ENCODE results near the gene ARSB.

The ARSB gene

DNA sequence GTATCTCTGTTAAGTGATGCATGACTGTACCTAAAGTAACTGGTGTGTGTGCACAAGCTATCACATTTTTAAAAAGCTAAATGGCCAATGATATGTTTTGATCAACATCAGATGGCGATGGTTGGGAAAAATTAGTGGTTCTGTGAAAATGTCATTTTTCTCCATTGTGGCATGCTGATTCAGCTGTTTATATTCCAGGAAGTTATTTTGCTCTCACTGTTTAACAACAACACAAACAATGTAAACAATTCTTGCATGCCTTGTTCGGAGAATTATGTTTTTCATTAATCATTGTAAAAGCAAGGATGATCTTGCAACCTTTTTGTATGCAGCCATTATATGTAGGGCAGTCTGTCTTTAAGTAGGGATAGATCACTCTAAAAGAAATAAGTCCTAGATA is 230.5 kb downstream of the ARSB start:
- no peak overlapping the region for H2BK5ac ChIP-seq (ENCODE audit: low read depth, low read length, poor library complexity)
- H3K27ac ChIP-seq (ENCODE audit: low read depth, low read length), result no peak overlapping the region
- no peak overlapping the region for H2AK5ac ChIP-seq (ENCODE audit: low read length)
- H3K23ac ChIP-seq (ENCODE audit: low read length), result no peak overlapping the region
- no peak overlapping the region for H2BK12ac ChIP-seq (ENCODE audit: low read length)
- H4K8ac ChIP-seq (ENCODE audit: low read depth, low read length), result no peak overlapping the region
- no peak overlapping the region for H2AFZ ChIP-seq (ENCODE audit: insufficient read depth, low read length, poor library complexity)
- no peak overlapping the region for H2BK120ac ChIP-seq (ENCODE audit: insufficient read depth, low read length, poor library complexity)
- H3K4me2 ChIP-seq (ENCODE audit: low read length), result no peak overlapping the region
- no peak overlapping the region for H3K9ac ChIP-seq (ENCODE audit: low read length)
- no CpG with 5 or more reads among the region's 2 CpGs for WGBS (ENCODE audit: extremely low coverage, insufficient coverage, insufficient read length)
- H3K27me3 ChIP-seq (ENCODE audit: insufficient read depth, low read length), result no peaks in the 10 kb centered on the region
- H3K4ac ChIP-seq (ENCODE audit: low read depth, low read length), result no peak overlapping the region
- no peaks in the 10 kb centered on the region for H3K9me3 ChIP-seq (ENCODE audit: insufficient read depth, low read depth, low read length)
- peaks cover 7% of the 10 kb centered on the region for H3K79me1 ChIP-seq (ENCODE audit: low read length)
- H3K4me1 ChIP-seq (ENCODE audit: control insufficient read depth in 1 of 2, insufficient read depth in 2 of 2, low read length in 2 of 2), result peaks cover 2% of the 10 kb centered on the region in 2 experiments
- no peak overlapping the region for H3K14ac ChIP-seq (ENCODE audit: low read length)
- DNase-seq, result no peak
- peaks cover 1% of the 10 kb centered on the region for H3K79me2 ChIP-seq (ENCODE audit: control insufficient read depth, insufficient read depth, low read length, poor library complexity)
- H3K4me3 ChIP-seq (ENCODE audit: low read depth, low read length), result no peak overlapping the region
- H4K91ac ChIP-seq (ENCODE audit: low read depth, low read length), result no peak overlapping the region
- H4K12ac ChIP-seq (ENCODE audit: low read depth, low read length), result no peak overlapping the region
- no peaks in the 10 kb centered on the region for H3K36me3 ChIP-seq (ENCODE audit: control insufficient read depth in 1 of 2, insufficient read depth in 2 of 2, low read length in 2 of 2)
- H3K18ac ChIP-seq (ENCODE audit: low read length), result no peak overlapping the region

DNA sequence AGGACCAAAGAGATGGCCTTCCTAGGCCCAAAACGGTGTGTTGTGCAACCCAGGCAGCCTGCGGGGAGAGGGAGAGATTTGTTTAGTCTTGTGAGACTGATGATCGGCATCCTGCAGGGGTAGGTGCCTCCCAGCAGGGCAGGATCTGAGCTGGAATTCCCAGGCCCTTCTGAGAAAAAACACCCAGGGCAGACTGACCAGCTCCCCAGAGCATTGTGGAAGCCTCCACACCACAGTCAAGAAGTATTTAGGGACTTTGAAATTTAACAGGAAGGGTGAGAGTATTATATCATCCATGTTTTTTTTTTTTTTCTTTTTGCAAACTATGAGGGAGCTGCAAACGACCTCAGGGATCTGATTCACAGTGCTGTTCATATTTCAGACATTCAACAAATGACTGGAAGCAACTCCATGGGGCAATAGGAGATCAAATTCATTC is 232.0 kb downstream of the ARSB start:
- H4K8ac ChIP-seq (ENCODE audit: low read depth, low read length), result no peak overlapping the region
- no peak overlapping the region for H2BK12ac ChIP-seq (ENCODE audit: low read length)
- H3K4me2 ChIP-seq (ENCODE audit: low read length), result no peak overlapping the region
- no peaks in the 10 kb centered on the region for H3K9me3 ChIP-seq (ENCODE audit: insufficient read depth, low read depth, low read length)
- H3K79me1 ChIP-seq (ENCODE audit: low read length), result peaks cover 6% of the 10 kb centered on the region
- H3K79me2 ChIP-seq (ENCODE audit: control insufficient read depth, insufficient read depth, low read length, poor library complexity), result peaks cover 1% of the 10 kb centered on the region
- H4K91ac ChIP-seq (ENCODE audit: low read depth, low read length), result no peak overlapping the region
- no peak overlapping the region for H3K4ac ChIP-seq (ENCODE audit: low read depth, low read length)
- H3K4me1 ChIP-seq (ENCODE audit: control insufficient read depth in 1 of 2, insufficient read depth in 2 of 2, low read length in 2 of 2), result peaks cover 2% of the 10 kb centered on the region in 2 experiments
- H3K18ac ChIP-seq (ENCODE audit: low read length), result no peak overlapping the region
- no peak overlapping the region for H4K12ac ChIP-seq (ENCODE audit: low read depth, low read length)
- H3K27me3 ChIP-seq (ENCODE audit: insufficient read depth, low read length), result no peaks in the 10 kb centered on the region
- no peak overlapping the region for H3K23ac ChIP-seq (ENCODE audit: low read length)
- H2BK120ac ChIP-seq (ENCODE audit: insufficient read depth, low read length, poor library complexity), result no peak overlapping the region
- no peak overlapping the region for H2AFZ ChIP-seq (ENCODE audit: insufficient read depth, low read length, poor library complexity)
- no peak overlapping the region for H3K4me3 ChIP-seq (ENCODE audit: low read depth, low read length)
- no peaks in the 10 kb centered on the region for H3K36me3 ChIP-seq (ENCODE audit: control insufficient read depth in 1 of 2, insufficient read depth in 2 of 2, low read length in 2 of 2)
- DNase-seq, result peak; percentile 17 to 67
- no peak overlapping the region for H3K27ac ChIP-seq (ENCODE audit: low read depth, low read length)
- WGBS (ENCODE audit: extremely low coverage, insufficient coverage, insufficient read length), result no CpG with 5 or more reads among the region's 4 CpGs
- no peak overlapping the region for H2AK5ac ChIP-seq (ENCODE audit: low read length)
- H2BK5ac ChIP-seq (ENCODE audit: low read depth, low read length, poor library complexity), result no peak overlapping the region
- no peak overlapping the region for H3K9ac ChIP-seq (ENCODE audit: low read length)
- no peak overlapping the region for H3K14ac ChIP-seq (ENCODE audit: low read length)

DNA sequence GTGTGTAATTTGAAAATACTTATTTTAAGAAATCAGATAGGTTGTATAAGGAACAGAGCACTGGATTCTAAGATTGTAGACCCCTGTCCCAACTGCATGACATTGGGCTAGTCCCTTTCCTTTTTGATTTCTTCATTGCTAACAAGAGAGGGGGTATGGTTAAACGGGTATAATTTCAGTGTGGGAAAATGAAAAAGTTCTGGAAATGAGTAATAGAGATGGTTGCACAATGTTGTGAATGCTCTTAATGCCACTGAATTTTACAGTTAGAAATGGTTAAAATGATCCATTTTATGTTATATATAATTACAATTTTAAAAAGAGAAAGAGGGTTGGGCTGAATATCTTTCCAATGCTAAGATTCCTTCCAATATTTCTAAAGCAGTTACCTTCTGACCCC is 233.2 kb downstream of the ARSB start:
- Histone ChIP-seq H4K8ac (ENCODE audit: low read depth, low read length) (no peak overlapping the region), H3K4me3 (ENCODE audit: low read depth, low read length) (no peak overlapping the region), H3K27ac (ENCODE audit: low read depth, low read length) (no peak overlapping the region), H2BK5ac (ENCODE audit: low read depth, low read length, poor library complexity) (no peak overlapping the region), H2AFZ (ENCODE audit: insufficient read depth, low read length, poor library complexity) (no peak overlapping the region), H3K27me3 (ENCODE audit: insufficient read depth, low read length) (no peaks in the 10 kb centered on the region), H3K9ac (ENCODE audit: low read length) (no peak overlapping the region), H3K79me2 (ENCODE audit: control insufficient read depth, insufficient read depth, low read length, poor library complexity) (peaks cover 1% of the 10 kb centered on the region), H3K9me3 (ENCODE audit: insufficient read depth, low read depth, low read length) (no peaks in the 10 kb centered on the region), H3K4me1 (ENCODE audit: control insufficient read depth in 1 of 2, insufficient read depth in 2 of 2, low read length in 2 of 2) (peaks cover 2% of the 10 kb centered on the region in 2 experiments), H3K79me1 (ENCODE audit: low read length) (peaks cover 2% of the 10 kb centered on the region), H3K4ac (ENCODE audit: low read depth, low read length) (no peak overlapping the region), H3K23ac (ENCODE audit: low read length) (no peak overlapping the region), H2AK5ac (ENCODE audit: low read length) (no peak overlapping the region), H4K91ac (ENCODE audit: low read depth, low read length) (no peak overlapping the region), H3K36me3 (ENCODE audit: control insufficient read depth in 1 of 2, insufficient read depth in 2 of 2, low read length in 2 of 2) (no peaks in the 10 kb centered on the region), H2BK12ac (ENCODE audit: low read length) (no peak overlapping the region), H3K18ac (ENCODE audit: low read length) (no peak overlapping the region), H3K4me2 (ENCODE audit: low read length) (no peak overlapping the region), H4K12ac (ENCODE audit: low read depth, low read length) (no peak overlapping the region), H2BK120ac (ENCODE audit: insufficient read depth, low read length, poor library complexity) (no peak overlapping the region), H3K14ac (ENCODE audit: low read length) (no peak overlapping the region)
- DNase-seq, result no peak
- WGBS (ENCODE audit: extremely low coverage, insufficient coverage, insufficient read length), result 100% methylated on average over 1 of the region's 1 CpG

DNA sequence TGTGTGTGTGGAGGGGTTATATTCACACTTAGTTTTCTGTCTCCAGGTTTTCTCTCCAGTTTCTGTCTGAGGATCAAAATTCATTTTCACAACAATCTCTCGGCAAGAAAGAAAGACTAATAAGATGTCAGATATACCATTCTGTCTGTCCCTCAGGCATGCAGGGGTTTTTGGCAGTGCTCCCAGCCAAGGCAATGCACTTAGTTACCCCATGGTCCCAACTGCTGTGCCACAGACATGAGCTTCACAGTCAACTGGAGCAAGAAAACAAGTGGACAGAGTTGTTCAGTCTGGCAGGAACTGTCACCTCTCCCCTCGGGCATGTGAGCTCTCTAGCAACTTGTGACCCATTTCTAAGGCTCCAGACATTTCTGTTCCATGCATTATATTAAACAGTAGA is 234.8 kb downstream of the ARSB start:
- WGBS (ENCODE audit: extremely low coverage, insufficient coverage, insufficient read length), result no CpG with 5 or more reads among the region's 2 CpGs

More for the DNA sequence above, 234.8 kb downstream of the ARSB start:
- Histone ChIP-seq H3K27ac (ENCODE audit: low read depth, low read length) (no peak overlapping the region), H4K8ac (ENCODE audit: low read depth, low read length) (no peak overlapping the region), H3K9ac (ENCODE audit: low read length) (no peak overlapping the region), H3K4me1 (ENCODE audit: control insufficient read depth in 1 of 2, insufficient read depth in 2 of 2, low read length in 2 of 2) (peaks cover 0 to 2% of the 10 kb centered on the region in 2 experiments), H3K36me3 (ENCODE audit: control insufficient read depth in 1 of 2, insufficient read depth in 2 of 2, low read length in 2 of 2) (no peaks in the 10 kb centered on the region), H2BK5ac (ENCODE audit: low read depth, low read length, poor library complexity) (no peak overlapping the region), H3K79me1 (ENCODE audit: low read length) (peaks cover 2% of the 10 kb centered on the region), H3K23ac (ENCODE audit: low read length) (no peak overlapping the region), H3K9me3 (ENCODE audit: insufficient read depth, low read depth, low read length) (no peaks in the 10 kb centered on the region), H3K4me3 (ENCODE audit: low read depth, low read length) (no peak overlapping the region), H3K27me3 (ENCODE audit: insufficient read depth, low read length) (no peaks in the 10 kb centered on the region), H2AK5ac (ENCODE audit: low read length) (no peak overlapping the region), H2AFZ (ENCODE audit: insufficient read depth, low read length, poor library complexity) (no peak overlapping the region), H3K4me2 (ENCODE audit: low read length) (no peak overlapping the region), H2BK120ac (ENCODE audit: insufficient read depth, low read length, poor library complexity) (no peak overlapping the region), H3K18ac (ENCODE audit: low read length) (no peak overlapping the region), H4K91ac (ENCODE audit: low read depth, low read length) (no peak overlapping the region), H3K4ac (ENCODE audit: low read depth, low read length) (no peak overlapping the region), H4K12ac (ENCODE audit: low read depth, low read length) (no peak overlapping the region), H2BK12ac (ENCODE audit: low read length) (no peak overlapping the region), H3K14ac (ENCODE audit: low read length) (no peak overlapping the region), H3K79me2 (ENCODE audit: control insufficient read depth, insufficient read depth, low read length, poor library complexity) (peaks cover 1% of the 10 kb centered on the region)
- DNase-seq, result no peak

All from trophoblast cell (in vitro differentiated cells and primary cell).